ENCODE data around the gene PTPN14.
A peak's percentile ranks its signal among the peaks of the same experiment; 100 is the strongest.

PTPN14 gene

DNA sequence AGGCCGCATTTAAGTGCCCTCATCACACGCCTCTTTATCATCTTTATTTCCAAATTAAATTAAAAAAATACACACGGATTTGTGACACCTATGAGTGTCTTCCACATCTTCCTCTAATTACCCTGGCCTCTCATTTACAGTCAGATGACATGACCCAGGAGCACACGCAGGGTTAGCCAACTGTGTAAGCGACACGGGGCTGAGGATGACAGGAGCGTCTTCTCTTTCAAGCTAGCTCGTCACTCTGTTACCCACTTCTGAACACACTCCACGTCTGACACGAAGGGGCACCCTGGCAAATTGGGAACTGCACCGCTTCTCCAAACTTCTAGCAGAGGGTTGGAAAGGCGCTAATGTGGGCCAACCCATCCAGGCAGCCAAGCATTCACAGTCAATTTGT, 158.3 kb downstream of the PTPN14 start (continued):
- TF ChIP-seq, protein P1, sequence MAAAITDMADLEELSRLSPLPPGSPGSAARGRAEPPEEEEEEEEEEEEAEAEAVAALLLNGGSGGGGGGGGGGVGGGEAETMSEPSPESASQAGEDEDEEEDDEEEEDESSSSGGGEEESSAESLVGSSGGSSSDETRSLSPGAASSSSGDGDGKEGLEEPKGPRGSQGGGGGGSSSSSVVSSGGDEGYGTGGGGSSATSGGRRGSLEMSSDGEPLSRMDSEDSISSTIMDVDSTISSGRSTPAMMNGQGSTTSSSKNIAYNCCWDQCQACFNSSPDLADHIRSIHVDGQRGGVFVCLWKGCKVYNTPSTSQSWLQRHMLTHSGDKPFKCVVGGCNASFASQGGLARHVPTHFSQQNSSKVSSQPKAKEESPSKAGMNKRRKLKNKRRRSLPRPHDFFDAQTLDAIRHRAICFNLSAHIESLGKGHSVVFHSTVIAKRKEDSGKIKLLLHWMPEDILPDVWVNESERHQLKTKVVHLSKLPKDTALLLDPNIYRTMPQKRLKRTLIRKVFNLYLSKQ (tag by site-specific recombination; IDR thresholded peaks at IDR 0.05; ENCODE audit: borderline replicate concordance), result no peak
- TF ChIP-seq GLI2 (tag by site-specific recombination; IDR thresholded peaks at IDR 0.05; ENCODE audit: borderline replicate concordance, low read depth), result no peak
- no peak for TF ChIP-seq ZNF211 (tag by site-specific recombination; IDR thresholded peaks at IDR 0.05; ENCODE audit: low read depth)
- TF ChIP-seq ZNF23 (tag by site-specific recombination; IDR thresholded peaks at IDR 0.05; ENCODE audit: borderline replicate concordance), result no peak
- TF ChIP-seq HOXD13 (CRISPR knock-in tag; IDR thresholded peaks at IDR 0.05; ENCODE audit: borderline replicate concordance), result no peak
- TF ChIP-seq ZNF433 (tag by site-specific recombination; IDR thresholded peaks at IDR 0.05; ENCODE audit: low read depth), result no peak
- TF ChIP-seq KLF10 (tag by site-specific recombination; IDR thresholded peaks at IDR 0.05), result no peak
- TF ChIP-seq ZNF830 (tag by site-specific recombination; IDR thresholded peaks at IDR 0.05; ENCODE audit: low read depth), result no peak
- TF ChIP-seq SP2 (tag by site-specific recombination; IDR thresholded peaks at IDR 0.05), result no peak
- TF ChIP-seq ZNF354C (tag by site-specific recombination; IDR thresholded peaks at IDR 0.05; ENCODE audit: borderline replicate concordance, low read depth), result no peak

DNA sequence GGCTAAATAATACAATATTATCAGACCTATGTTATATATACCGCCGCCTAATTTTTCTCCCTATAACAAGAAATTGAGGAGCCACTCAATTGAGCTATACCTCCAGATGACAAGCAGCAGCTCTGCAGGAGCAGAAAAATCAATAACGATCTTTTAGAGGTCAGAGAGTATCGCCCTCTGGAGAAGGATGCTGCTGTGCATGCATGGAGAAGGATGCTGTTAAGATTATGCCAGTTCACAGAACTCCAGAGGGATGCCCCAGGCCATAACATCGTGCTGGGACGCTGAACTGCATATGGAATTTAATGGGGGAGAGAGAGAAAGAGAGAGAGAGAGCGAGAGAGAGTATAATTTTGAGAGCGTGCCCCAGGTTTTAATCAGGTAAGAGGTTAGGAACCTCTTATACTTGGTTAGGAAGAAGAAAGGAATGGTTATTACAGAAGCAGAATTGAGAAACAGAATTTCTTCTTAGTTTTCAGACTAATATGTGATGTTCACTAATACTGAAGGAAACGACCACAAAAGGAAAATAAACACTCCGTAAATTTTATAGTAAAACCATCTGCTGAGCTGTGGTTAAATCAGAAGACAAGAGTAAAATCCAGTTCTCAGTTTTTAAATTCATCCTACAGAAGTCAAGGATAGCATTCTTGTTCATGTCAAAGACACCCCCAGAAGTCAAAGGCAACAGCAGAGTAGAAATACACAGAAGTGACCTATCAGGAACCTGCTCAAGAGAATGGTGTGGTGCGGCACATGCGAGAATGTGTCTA, 159.3 kb downstream of the PTPN14 start:
- POLR2A ChIA-PET, result no interaction called here
- no peaks in the 10 kb centered on the region for H3K9me3 ChIP-seq (ENCODE audit: control insufficient read depth, insufficient read depth, low read depth, low read length)
- CTCF ChIA-PET, result no interaction called here
- no peak overlapping the region for H3K4me3 ChIP-seq (ENCODE audit: low read depth, low read length)
- TF ChIP-seq ZNF423 (tag by site-specific recombination; IDR thresholded peaks at IDR 0.05), result no peak
- no peak for TF ChIP-seq ZNF623 (tag by site-specific recombination; IDR thresholded peaks at IDR 0.05)
- no peak for TF ChIP-seq ZNF274 (IDR thresholded peaks at IDR 0.05; ENCODE audit: low read length)
- no peak for TF ChIP-seq ZNF274 (tag by site-specific recombination; IDR thresholded peaks at IDR 0.05; ENCODE audit: borderline replicate concordance)
- TF ChIP-seq ZNF596 (tag by site-specific recombination; IDR thresholded peaks at IDR 0.05), result peak; percentile 80
- TF ChIP-seq, protein P2, sequence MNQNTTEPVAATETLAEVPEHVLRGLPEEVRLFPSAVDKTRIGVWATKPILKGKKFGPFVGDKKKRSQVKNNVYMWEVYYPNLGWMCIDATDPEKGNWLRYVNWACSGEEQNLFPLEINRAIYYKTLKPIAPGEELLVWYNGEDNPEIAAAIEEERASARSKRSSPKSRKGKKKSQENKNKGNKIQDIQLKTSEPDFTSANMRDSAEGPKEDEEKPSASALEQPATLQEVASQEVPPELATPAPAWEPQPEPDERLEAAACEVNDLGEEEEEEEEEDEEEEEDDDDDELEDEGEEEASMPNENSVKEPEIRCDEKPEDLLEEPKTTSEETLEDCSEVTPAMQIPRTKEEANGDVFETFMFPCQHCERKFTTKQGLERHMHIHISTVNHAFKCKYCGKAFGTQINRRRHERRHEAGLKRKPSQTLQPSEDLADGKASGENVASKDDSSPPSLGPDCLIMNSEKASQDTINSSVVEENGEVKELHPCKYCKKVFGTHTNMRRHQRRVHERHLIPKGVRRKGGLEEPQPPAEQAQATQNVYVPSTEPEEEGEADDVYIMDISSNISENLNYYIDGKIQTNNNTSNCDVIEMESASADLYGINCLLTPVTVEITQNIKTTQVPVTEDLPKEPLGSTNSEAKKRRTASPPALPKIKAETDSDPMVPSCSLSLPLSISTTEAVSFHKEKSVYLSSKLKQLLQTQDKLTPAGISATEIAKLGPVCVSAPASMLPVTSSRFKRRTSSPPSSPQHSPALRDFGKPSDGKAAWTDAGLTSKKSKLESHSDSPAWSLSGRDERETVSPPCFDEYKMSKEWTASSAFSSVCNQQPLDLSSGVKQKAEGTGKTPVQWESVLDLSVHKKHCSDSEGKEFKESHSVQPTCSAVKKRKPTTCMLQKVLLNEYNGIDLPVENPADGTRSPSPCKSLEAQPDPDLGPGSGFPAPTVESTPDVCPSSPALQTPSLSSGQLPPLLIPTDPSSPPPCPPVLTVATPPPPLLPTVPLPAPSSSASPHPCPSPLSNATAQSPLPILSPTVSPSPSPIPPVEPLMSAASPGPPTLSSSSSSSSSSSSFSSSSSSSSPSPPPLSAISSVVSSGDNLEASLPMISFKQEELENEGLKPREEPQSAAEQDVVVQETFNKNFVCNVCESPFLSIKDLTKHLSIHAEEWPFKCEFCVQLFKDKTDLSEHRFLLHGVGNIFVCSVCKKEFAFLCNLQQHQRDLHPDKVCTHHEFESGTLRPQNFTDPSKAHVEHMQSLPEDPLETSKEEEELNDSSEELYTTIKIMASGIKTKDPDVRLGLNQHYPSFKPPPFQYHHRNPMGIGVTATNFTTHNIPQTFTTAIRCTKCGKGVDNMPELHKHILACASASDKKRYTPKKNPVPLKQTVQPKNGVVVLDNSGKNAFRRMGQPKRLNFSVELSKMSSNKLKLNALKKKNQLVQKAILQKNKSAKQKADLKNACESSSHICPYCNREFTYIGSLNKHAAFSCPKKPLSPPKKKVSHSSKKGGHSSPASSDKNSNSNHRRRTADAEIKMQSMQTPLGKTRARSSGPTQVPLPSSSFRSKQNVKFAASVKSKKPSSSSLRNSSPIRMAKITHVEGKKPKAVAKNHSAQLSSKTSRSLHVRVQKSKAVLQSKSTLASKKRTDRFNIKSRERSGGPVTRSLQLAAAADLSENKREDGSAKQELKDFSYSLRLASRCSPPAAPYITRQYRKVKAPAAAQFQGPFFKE (tag by site-specific recombination; IDR thresholded peaks at IDR 0.05; ENCODE audit: borderline replicate concordance), result no peak
- TF ChIP-seq, protein P3, sequence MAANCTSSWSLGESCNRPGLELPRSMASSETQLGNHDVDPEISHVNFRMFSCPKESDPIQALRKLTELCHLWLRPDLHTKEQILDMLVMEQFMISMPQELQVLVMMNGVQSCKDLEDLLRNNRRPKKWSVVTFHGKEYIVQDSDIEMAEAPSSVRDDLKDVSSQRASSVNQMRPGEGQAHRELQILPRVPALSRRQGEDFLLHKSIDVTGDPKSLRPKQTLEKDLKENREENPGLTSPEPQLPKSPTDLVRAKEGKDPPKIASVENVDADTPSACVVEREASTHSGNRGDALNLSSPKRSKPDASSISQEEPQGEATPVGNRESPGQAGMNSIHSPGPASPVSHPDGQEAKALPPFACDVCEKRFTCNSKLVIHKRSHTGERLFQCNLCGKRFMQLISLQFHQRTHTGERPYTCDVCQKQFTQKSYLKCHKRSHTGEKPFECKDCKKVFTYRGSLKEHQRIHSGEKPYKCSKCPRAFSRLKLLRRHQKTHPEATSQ (tag by site-specific recombination; IDR thresholded peaks at IDR 0.05), result no peak
- no peak for TF ChIP-seq ZNF341 (tag by site-specific recombination; IDR thresholded peaks at IDR 0.05; ENCODE audit: low read depth)
- no peak for TF ChIP-seq ZNF658 (tag by site-specific recombination; IDR thresholded peaks at IDR 0.05)
- TF ChIP-seq, protein P4, sequence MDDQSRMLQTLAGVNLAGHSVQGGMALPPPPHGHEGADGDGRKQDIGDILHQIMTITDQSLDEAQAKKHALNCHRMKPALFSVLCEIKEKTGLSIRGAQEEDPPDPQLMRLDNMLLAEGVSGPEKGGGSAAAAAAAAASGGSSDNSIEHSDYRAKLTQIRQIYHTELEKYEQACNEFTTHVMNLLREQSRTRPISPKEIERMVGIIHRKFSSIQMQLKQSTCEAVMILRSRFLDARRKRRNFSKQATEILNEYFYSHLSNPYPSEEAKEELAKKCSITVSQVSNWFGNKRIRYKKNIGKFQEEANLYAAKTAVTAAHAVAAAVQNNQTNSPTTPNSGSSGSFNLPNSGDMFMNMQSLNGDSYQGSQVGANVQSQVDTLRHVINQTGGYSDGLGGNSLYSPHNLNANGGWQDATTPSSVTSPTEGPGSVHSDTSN (CRISPR knock-in tag; IDR thresholded peaks at IDR 0.05), result no peak
- no peak for TF ChIP-seq ZBTB8A (tag by site-specific recombination; IDR thresholded peaks at IDR 0.05)
- TF ChIP-seq ZIC2 (tag by site-specific recombination; IDR thresholded peaks at IDR 0.05), result peak; percentile 61; the same call in 1 of the 2 replicates
- no peak for TF ChIP-seq KLF10 (tag by site-specific recombination; IDR thresholded peaks at IDR 0.05)
- no peak for TF ChIP-seq ZNF394 (tag by site-specific recombination; IDR thresholded peaks at IDR 0.05; ENCODE audit: borderline replicate concordance)
- TF ChIP-seq ZSCAN16 (tag by site-specific recombination; IDR thresholded peaks at IDR 0.05), result no peak
- TF ChIP-seq, protein P5, sequence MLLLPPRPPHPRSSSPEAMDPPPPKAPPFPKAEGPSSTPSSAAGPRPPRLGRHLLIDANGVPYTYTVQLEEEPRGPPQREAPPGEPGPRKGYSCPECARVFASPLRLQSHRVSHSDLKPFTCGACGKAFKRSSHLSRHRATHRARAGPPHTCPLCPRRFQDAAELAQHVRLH (tag by site-specific recombination; IDR thresholded peaks at IDR 0.05), result no peak
- no peak for TF ChIP-seq SCRT1 (tag by site-specific recombination; IDR thresholded peaks at IDR 0.05; ENCODE audit: borderline replicate concordance)
- H3K36me3 ChIP-seq (ENCODE audit: control insufficient read depth in 2 of 2, insufficient read depth in 1 of 2, low read length in 2 of 2), result peaks cover 0 to 26% of the 10 kb centered on the region in 2 experiments
- H3K27ac ChIP-seq (ENCODE audit: extremely low read depth, low read depth, low read length), result no peak overlapping the region
- peaks cover 12% of the 10 kb centered on the region for H3K4me1 ChIP-seq (ENCODE audit: control insufficient read depth, insufficient read depth, low read length)

Data from HEK293 (cell line).